ENCODE data around the gene NFATC2. TPM values are rescaled to one million over a fixed set of nuclear protein-coding genes. Genes with fewer than 3 reads are reported as not detected.

NFATC2 gene
- total RNA-seq, 1 donor from 2014 or later = 4.2 TPM

DNA sequence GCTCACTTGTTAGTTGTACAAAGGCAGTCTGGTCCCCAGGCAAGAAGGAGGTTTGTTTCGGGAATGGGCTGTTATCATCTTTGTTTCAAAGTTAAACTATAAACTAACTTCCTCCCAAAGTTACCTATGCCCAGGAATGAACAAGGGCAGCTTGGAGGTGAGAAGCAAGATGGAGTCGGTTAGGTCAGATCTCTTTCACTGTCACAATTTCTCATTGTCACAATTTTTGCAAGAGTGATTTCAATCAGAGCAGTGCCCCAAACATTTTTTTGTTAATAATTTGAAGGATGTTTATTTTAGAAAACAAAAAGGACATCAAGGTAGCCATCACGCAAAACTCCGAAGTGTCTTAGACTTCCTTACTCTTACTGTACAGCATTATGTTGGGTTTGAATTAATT, 170.8 kb downstream of the NFATC2 start:
- Histone ChIP-seq H3K9me3 (replicated peaks) (no peaks in the 10 kb centered on the region), H3K36me3 (no peaks in the 10 kb centered on the region), H3K4me3 (no peak overlapping the region), H3K27ac (replicated peaks) (no peak overlapping the region), H3K27me3 (ENCODE audit: low read depth) (peaks cover 19% of the 10 kb centered on the region), H3K4me1 (peaks cover 26% of the 10 kb centered on the region)
- no peak for DNase-seq
- TF ChIP-seq, protein P1, sequence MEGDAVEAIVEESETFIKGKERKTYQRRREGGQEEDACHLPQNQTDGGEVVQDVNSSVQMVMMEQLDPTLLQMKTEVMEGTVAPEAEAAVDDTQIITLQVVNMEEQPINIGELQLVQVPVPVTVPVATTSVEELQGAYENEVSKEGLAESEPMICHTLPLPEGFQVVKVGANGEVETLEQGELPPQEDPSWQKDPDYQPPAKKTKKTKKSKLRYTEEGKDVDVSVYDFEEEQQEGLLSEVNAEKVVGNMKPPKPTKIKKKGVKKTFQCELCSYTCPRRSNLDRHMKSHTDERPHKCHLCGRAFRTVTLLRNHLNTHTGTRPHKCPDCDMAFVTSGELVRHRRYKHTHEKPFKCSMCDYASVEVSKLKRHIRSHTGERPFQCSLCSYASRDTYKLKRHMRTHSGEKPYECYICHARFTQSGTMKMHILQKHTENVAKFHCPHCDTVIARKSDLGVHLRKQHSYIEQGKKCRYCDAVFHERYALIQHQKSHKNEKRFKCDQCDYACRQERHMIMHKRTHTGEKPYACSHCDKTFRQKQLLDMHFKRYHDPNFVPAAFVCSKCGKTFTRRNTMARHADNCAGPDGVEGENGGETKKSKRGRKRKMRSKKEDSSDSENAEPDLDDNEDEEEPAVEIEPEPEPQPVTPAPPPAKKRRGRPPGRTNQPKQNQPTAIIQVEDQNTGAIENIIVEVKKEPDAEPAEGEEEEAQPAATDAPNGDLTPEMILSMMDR (IDR thresholded peaks at IDR 0.05; ENCODE audit: borderline replicate concordance) = no peak
- intact Hi-C loops (cut with micrococcal nuclease) = loop anchor here (5.0 kb wide), 1 partner anchor 226 kb away; no protein-coding TSS in a partner anchor

DNA sequence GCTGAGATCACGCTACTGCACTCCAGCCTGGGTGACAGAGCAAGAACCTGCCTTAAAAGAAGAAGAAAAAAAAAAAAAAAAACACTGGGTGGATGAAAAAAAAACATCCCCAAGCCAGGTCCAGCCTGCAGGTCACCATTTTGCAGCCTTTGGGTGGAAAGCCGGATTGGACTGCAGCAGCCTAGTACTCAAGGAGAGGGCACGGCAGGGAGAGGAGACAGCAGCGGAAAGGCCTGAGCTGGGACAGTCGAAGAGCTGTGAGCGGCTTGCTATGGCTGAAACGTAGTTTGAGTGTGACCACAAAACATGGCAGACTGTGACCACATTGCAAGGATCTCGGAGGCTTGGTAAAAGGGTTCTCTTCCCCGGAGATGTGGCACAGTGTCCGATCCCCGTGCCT, 173.0 kb downstream of the NFATC2 start:
- Histone ChIP-seq H3K27ac (replicated peaks) (no peak overlapping the region), H3K4me1 (peaks cover 25% of the 10 kb centered on the region), H3K36me3 (no peaks in the 10 kb centered on the region), H3K4me3 (no peak overlapping the region), H3K9me3 (replicated peaks) (peaks cover 3% of the 10 kb centered on the region), H3K27me3 (ENCODE audit: low read depth) (peaks cover 28% of the 10 kb centered on the region)
- TF ChIP-seq, protein P1 (IDR thresholded peaks at IDR 0.05; ENCODE audit: borderline replicate concordance) = no peak
- intact Hi-C loops (cut with micrococcal nuclease) = no loop called here
- no peak for DNase-seq

GRCh38 chr20:51368461-51369211, 173.9 kb downstream of the NFATC2 start:
- Histone ChIP-seq H3K4me1 (peaks cover 16% of the 10 kb centered on the region), H3K27me3 (ENCODE audit: low read depth) (peaks cover 28% of the 10 kb centered on the region), H3K27ac (replicated peaks) (no peak overlapping the region), H3K36me3 (no peaks in the 10 kb centered on the region), H3K9me3 (replicated peaks) (peaks cover 12% of the 10 kb centered on the region), H3K4me3 (no peak overlapping the region)
- intact Hi-C loops (cut with micrococcal nuclease) = no loop called here
- DNase-seq = no peak
- TF ChIP-seq, protein P1 (IDR thresholded peaks at IDR 0.05; ENCODE audit: borderline replicate concordance) = no peak

DNA sequence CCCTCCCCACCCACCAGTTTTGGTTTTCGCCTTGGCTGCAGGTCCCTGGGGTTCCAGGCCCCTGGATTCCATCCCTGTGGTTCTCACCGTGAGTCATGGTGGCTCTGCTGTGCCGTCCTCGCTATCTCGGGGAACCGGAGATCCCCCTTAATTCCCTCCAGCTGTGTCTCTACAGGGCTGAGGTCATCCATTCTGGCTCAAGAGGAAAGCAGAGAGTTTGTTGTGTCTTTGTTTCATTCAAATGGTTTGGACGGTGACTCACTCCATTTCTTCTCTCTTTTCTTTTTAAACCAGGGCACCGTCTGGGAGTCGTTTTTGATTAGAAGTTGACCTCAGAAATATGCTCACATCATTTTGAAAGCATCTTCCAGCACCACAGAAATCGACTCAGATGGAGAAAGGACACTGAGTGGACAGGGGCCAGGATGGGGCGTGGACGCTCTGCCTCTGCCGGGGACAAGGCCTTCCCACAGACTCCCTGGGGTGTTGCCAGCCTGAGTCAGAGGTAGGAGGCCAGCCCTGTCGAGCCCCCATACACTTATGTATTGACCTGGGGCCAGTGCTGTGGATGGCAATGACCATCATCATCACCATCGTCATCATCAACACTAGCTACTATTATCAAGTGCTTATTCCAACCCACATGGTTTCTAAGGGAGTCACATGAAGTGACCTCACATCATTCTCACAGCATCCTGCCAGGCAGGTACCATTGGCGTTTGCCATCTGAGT, 176.2 kb downstream of the NFATC2 start:
- peaks cover 28% of the 10 kb centered on the region for H3K27me3 ChIP-seq (ENCODE audit: low read depth)
- no peaks in the 10 kb centered on the region for H3K36me3 ChIP-seq
- DNase-seq = peak; percentile 69
- H3K9me3 ChIP-seq (replicated peaks) = peaks cover 21% of the 10 kb centered on the region
- TF ChIP-seq, protein P1 (IDR thresholded peaks at IDR 0.05; ENCODE audit: borderline replicate concordance) = no peak
- peak overlapping the region; percentile 66 for H3K27ac ChIP-seq (replicated peaks)
- H3K4me1 ChIP-seq = no peaks in the 10 kb centered on the region
- intact Hi-C loops (cut with micrococcal nuclease) = no loop called here
- no peak overlapping the region for H3K4me3 ChIP-seq

GRCh38 chr20:51365670-51366069, 176.8 kb downstream of the NFATC2 start:
- DNase-seq = no peak
- Histone ChIP-seq H3K27ac (replicated peaks) (peak overlapping the region; percentile 66), H3K27me3 (ENCODE audit: low read depth) (peaks cover 29% of the 10 kb centered on the region), H3K36me3 (no peaks in the 10 kb centered on the region), H3K9me3 (replicated peaks) (peaks cover 21% of the 10 kb centered on the region), H3K4me3 (no peak overlapping the region), H3K4me1 (no peaks in the 10 kb centered on the region)
- intact Hi-C loops (cut with micrococcal nuclease) = no loop called here
- TF ChIP-seq, protein P1 (IDR thresholded peaks at IDR 0.05; ENCODE audit: borderline replicate concordance) = no peak
